NOMO-1 treated with dmso at 0.1 percent for 144 hours (cell line): ENCODE data around the gene EVX2.

ENCODE experiments used
- DNase-seq: peaks from one replicate; lab custom pipeline; 2025; ENCODE audit not compliant: unreplicated experiment; lab: John Stamatoyannopoulos, UW

The EVX2 gene

GRCh38 chr2:176107731-176108181 lies 24.0 kb upstream of the EVX2 start:
- DNase-seq: no peak

DNA sequence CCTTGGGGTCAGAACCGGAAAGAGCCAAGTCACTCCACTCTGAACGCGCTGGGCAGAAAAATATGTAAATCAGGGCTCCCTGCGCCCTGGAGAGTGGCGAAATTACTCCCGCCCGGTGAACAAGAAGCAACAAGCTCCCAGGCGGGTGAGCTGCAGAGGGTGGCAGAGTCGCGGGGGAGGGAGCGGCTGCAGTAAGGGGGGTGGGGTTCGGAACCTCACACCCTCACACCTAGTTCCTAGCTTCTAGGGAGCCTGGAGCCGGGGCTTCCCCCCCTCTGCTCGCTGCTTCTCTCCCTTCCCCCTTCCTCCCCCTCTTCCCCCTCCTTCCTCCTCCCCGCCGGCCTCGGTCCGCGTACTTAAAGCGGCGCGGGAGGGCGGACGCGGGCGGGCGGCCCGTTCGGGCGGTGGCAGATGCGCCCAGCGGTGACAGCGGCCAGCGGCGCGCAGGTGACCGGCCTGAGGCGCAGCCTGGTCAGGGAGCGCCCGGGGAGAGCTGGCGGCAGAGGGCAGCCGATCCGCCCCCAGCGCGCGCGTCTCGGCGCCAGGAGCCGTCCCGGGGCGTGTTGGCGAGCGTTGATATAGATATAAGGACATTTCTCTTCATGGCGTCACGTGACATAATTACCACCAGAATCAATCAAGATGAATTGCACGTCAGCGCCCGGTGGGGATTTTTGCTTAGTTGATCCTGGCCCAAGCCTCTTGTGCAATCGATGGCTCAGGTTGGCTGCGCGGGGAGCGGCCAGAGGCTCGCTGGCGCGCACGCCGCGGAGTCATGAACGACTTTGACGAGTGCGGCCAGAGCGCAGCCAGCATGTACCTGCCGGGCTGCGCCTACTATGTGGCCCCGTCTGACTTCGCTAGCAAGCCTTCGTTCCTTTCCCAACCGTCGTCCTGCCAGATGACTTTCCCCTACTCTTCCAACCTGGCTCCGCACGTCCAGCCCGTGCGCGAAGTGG lies 23.1 kb upstream of the EVX2 start, which contains the start of gene HOXD11:
Gene HOXD11, plus strand, starts transcription at position 700 of the 959 bp plus-strand sequence. Its CDS starts 76 bp downstream, at position 776.
- DNase-seq: no peak

DNA sequence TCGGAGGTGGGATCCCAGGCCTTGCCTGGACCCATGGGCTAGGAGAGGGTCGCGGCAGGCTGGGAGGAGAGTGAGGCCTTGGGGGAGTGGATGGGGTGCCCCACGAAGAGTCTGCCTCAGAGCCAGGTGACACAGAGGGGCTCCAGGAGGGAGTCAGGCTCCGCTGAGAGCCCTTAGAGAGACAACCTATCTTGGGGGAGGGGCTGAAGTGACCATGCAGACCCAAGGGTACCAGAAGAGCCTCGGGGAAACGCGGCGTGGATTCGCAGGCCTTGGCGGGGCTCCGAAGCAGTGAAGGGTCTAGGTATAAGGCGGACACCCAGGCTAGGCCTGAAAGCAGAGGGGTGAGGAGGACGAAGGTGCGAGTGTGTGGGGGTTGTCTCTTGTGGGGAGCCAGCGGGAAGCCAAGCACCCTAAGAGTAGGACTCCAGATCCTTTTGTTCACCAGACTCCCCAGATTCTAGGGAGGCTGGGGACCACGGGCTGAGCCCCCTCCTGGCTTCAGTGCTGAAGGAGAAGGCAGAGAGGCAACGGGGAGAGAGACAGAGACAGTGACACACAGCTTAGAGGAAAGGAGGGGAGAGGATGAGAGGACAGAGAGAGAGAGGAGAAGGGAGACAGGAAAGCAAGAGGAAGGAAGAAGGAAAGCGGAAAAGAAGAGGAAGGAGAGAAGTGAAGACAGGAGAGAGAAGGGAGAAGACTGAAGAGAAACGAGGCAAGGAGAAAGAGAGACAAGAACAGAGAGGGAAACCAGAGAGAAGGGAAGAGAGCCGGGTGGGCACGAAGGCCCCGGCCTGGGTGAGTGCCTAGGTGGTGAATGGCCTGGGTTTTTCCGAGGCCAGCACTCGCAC lies 22.2 kb upstream of the EVX2 start:
- no peak for DNase-seq

DNA sequence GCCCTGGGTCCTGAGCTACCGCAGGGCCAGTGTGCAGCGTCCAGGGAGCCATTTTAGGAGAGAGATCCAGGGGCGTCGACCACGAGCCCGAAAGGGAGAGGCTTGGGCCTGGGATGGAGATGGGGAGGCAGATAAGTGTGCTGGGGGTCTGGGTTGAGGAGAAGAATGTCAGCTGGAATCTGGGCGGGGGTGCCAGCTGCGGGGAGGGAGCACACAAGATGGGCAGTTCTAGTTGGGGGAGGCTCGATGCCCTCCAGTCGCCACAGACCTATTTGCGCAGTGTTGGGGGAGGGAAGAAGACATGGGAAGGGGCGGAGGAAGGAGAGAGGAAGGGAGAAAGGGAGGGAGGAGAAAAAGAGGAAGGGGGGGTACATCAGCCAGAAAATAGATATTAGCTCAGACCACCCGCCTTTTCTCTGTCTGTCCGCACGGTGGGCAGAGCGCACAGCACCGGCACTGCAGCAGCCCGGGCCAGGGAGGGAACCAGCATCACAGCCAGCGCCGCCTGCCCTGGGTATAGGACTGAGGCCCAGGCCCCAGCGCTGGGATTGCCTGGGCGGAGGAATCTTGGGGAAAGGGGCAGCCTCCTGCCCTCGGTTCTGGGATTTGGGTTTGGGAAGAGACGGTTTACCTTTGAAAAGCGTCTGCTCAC lies 21.4 kb upstream of the EVX2 start:
- DNase-seq: no peak

GRCh38 chr2:176104316-176105077 lies 20.7 kb upstream of the EVX2 start:
- no peak for DNase-seq

- no peak for DNase-seq
Observed at GRCh38 chr2:176103742-176104315, 20.1 kb upstream of the EVX2 start.

- DNase-seq: no peak
Observed at GRCh38 chr2:176103194-176103593, 19.4 kb upstream of the EVX2 start.

GRCh38 chr2:176102309-176102866 lies 18.6 kb upstream of the EVX2 start:
- no peak for DNase-seq

DNA sequence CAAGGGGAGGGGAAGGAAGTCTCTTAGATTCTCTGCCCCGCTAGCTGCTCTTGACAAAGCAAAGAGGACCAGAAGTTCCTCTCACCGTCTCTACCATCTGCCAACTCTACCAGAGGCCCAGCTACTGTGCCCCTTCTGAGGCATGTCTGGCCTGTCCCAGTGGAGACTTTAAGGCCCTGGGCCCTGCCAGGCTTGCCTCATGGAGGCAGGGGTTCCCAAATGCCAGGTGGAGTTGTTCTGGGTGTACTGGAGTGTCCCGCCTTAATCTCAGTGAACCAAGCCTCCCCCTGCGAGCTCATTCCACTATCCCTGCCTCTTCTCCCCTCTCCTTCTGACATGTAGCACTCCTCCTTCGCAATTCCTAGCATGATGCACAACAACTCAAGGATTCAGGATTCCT lies 18.1 kb upstream of the EVX2 start:
- DNase-seq: no peak

DNA sequence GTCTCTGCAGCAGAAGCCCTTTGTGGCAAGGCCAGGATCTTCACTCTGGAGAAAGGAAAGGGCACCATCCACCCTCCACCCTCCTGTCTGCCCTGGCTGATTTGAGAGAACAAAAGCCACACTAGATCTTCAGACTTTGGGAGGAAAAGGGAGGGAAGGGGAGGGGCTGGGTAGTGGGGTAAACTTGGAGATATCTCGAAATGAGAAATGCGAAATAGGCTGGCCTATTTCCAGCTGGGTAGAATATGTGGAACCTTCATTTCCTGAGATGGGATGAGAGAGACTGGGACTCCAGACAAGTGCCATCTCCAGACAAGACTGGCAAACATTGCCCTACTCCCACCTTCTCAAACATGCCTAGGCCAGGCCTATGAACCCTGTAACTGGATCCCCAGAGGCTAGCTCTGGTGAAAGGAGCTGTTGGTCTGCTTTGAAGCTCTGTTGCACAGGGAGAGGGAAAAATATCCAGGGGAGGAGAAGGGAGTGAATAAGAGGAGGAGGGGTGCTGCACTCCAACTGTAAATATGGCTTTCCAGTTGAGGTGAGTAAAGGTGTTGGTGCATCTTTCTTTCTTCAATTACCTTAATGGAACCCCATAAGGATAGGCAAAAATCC lies 17.6 kb upstream of the EVX2 start:
- no peak for DNase-seq

- no peak for DNase-seq
Observed at GRCh38 chr2:176100547-176101140, 16.9 kb upstream of the EVX2 start.

GRCh38 chr2:176099728-176100546 lies 16.2 kb upstream of the EVX2 start, which contains the start of gene HOXD12:
Gene HOXD12, plus strand, starts transcription at chr2:176099795. Its CDS starts 7 bp downstream, at chr2:176099802.
- no peak for DNase-seq

DNA sequence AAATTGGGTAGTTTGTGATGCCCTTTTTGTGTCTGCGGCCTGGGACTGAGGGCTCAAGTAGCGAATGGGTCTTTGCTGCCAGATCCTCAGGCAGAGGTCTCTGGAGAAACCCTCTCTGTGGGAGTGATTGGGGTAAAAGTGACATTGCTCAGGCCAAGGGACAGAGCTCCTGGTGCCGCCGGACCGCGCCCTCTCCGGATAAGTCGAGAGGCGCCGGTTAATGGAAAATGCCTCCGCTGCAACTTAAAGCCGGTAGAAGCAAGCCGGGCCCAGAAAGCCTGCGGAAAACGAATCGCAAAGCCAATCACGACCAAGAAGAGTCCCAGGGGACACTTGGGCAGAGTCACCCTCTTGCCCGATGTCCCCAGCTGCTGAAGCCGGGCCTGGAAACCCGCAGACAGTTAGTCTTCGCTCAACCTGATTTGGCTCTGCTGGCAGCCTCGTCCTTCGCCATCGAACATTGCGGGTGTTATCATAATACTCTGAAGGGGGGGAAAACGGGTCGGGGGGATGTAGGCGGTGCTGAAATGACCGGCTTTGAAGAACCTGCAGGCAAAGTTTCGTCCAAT lies 15.5 kb upstream of the EVX2 start:
- DNase-seq: no peak

DNA sequence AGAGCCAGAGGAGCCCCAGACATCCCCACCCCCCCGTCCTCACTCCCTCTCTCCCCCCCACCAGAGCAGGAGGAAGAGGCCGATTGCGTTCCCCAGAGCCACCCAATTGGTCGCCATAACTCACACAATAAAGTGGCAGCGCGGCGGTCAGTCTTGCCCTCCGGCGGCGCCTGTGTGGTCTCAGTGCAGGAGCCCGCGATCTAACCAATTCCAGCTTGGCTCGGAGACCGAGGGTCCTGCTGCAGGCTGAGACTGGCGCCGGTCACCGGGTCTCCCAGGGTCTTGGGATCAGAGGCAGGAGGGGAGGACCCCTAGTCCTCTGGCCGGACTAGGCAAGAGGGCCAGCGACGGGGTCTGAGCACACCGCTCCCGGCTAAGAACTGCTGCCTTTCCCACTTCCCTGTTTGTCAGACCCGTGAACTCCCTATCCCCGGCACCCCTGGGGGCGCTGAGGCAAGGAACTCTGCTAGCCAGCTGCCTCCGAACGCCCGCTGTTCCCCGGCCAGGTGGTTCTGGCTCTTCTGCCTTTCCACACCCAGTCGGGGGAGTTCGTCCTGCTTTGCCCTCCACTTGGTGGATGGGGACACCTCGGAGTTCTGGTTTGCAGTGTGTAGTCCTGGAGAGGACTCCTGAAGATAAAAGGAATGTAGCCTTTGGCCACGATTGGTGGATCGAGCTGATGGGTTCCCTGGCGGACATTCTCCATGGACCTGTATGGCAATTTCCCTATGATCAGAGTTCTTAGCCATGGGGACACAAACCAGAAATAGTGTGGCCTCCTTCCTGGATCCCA lies 14.8 kb upstream of the EVX2 start:
- no peak for DNase-seq

- DNase-seq: no peak
Observed at GRCh38 chr2:176097820-176098365, 14.1 kb upstream of the EVX2 start.

- DNase-seq: peak; percentile 51
Observed at GRCh38 chr2:176096986-176097819, 13.4 kb upstream of the EVX2 start.
